Stomach (tissue), 9 donors: ENCODE data around the gene GOLGA6A. TPM values are rescaled to one million over a fixed set of nuclear protein-coding genes. Genes with fewer than 3 reads are reported as not detected.
"Not testable (repeated sequence)": the region's sequence is repeated elsewhere in the genome, so short reads cannot be mapped to it uniquely, and the experiment has no call there.

Experiments
- DNase-seq, 2 donors: peaks; one replicate each; pipeline versions ENCODE4 v3.0.0 to v3.0.0-alpha.2; 2013 to 2019
- H3K27ac ChIP-seq, 5 donors: fragments of 200-600 bp in 4 of 5; sonication (generic) in 4 of 5; one replicate each; pipeline ENCODE4 v1.5.1; 2013 to 2019; ENCODE audit warnings: mild to moderate bottlenecking in 1 of 5, moderate library complexity in 1 of 5
- H3K27me3 ChIP-seq, 3 donors: fragments of 200-600 bp; sonication (generic); one replicate each; pipeline ENCODE4 v1.5.1; 2017 to 2019; ENCODE audit warnings: mixed run types in 1 of 3
- H3K36me3 ChIP-seq, 4 donors: fragments of 200-600 bp; sonication (generic); 1 replicate in 3 of 4; 2 replicates in 1 of 4; pipeline ENCODE4 v1.5.1; 2016 to 2019
- H3K4me1 ChIP-seq, 4 donors: fragments of 200-600 bp; sonication (generic); one replicate each; pipeline ENCODE4 v1.5.1; 2016 to 2019
- H3K4me3 ChIP-seq, 4 donors: fragments of 200-600 bp; sonication (generic) in 3 of 4; one replicate each; pipeline ENCODE4 v1.5.1; 2016 to 2019; ENCODE audit warnings: mild to moderate bottlenecking in 1 of 4
- H3K9me3 ChIP-seq, 4 donors: fragments of 200-600 bp; sonication (generic); one replicate each; pipeline ENCODE4 v1.5.1; 2016 to 2019
- CTCF ChIP-seq, 7 experiments: fragments of 450-650 bp in 4 of 7; fragments of 200-600 bp in 3 of 7; sonication (generic) in 3 of 7; IDR thresholded peaks; one replicate each; pipeline ENCODE4 v1.5.1; 2016 to 2019; ENCODE audit warnings: antibody characterized with exemption in 7 of 7, control low read depth in 2 of 7, mild to moderate bottlenecking in 1 of 7
- EP300 ChIP-seq: sonication (generic); formaldehyde crosslinking; IDR thresholded peaks from one replicate; pipeline ENCODE4 v1.6.1; 2017; ENCODE audit warnings: antibody characterized with exemption
- POLR2A ChIP-seq, 4 donors: fragments of 450-650 bp; IDR thresholded peaks; one replicate each; pipeline ENCODE4 v1.6.1; 2016; ENCODE audit warnings: antibody characterized with exemption in 4 of 4, control low read depth in 2 of 4, mild to moderate bottlenecking in 1 of 4, moderate library complexity in 1 of 4
- POLR2AphosphoS5 ChIP-seq, 3 donors: sonication (generic); formaldehyde crosslinking; IDR thresholded peaks; one replicate each; pipeline ENCODE4 v1.6.1; 2016; ENCODE audit warnings: antibody characterized with exemption in 3 of 3
- WGBS, 5 donors: extraction: QIAGEN DNeasy Blood & Tissue Kit in 3 of 5; methylation state at CpG; one replicate each; pipeline versions ENCODE4 v1.1.5 to v1.1.7; 2013 to 2018; 5-methylcytosine and 5-hydroxymethylcytosine counted together
- intact Hi-C: fragments of 100-400 bp; cut with DNase I; formaldehyde crosslinking; loops from one replicate; pipeline ENCODE4 v1.15.1; 2023; ENCODE audit warnings: low total_unique reads
- polyA plus RNA-seq, 3 donors: library from polyadenylated mRNA; stranded (reverse); fragments of 200-250 nt; gene quantifications; one replicate each; pipeline ENCODE4 v1.2.3, GENCODE V29; 2013
- total RNA-seq, 5 donors: library from RNA; depleted of rRNA; stranded (reverse); fragments of >200 nt; gene quantifications; one replicate each; pipeline versions ENCODE4 v1.1.0 to v1.2.3, GENCODE V29; 2014 to 2016
- donor health status: healthy with polysubstance abuse.
- donor health status: Bipolar disorder and iron deficiency.
- donor health status: healthy.

Gene GOLGA6A
- total and polyA plus RNA-seq, 8 donors: 1.1 TPM; not detected in 7

- Histone ChIP-seq H3K4me1 (peaks cover 16 to 34% (median 25%) of the 10 kb centered on the region in 4 donors), H3K27me3 (no peaks in the 10 kb centered on the region), H3K27ac (no peak overlapping the region), H3K36me3 (no peaks in the 10 kb centered on the region), H3K9me3 (no peaks in the 10 kb centered on the region), H3K4me3 (no peak overlapping the region)
- WGBS, 5 donors: 87 to 96% (median 94%) methylated on average over 2 of the region's 2 CpGs
- intact Hi-C loops: no loop called here
- no peak for TF ChIP-seq POLR2A (IDR thresholded peaks at IDR 0.05)
- no peak for TF ChIP-seq POLR2AphosphoS5 (IDR thresholded peaks at IDR 0.05)
- TF ChIP-seq EP300: no peak
- TF ChIP-seq CTCF (IDR thresholded peaks at IDR 0.05): no peak
- no peak for DNase-seq
Measured at GRCh38 chr15:74055804-74056203, 26.5 kb downstream of the GOLGA6A start.

GRCh38 chr15:74053941-74054529 is 28.3 kb downstream of the GOLGA6A start:
- Histone ChIP-seq H3K4me1 (peaks cover 20 to 41% (median 29%) of the 10 kb centered on the region in 4 donors), H3K36me3 (no peaks in the 10 kb centered on the region), H3K27me3 (no peaks in the 10 kb centered on the region), H3K27ac (peak overlapping the region in 1 of 5 donors; percentile 62), H3K9me3 (no peaks in the 10 kb centered on the region), H3K4me3 (no peak overlapping the region)
- DNase-seq: peak; percentile 71 to 89
- WGBS, 5 donors: 4 to 8% (median 6%) methylated on average over 16 to 17 of the region's 17 CpGs
- intact Hi-C loops: no loop called here
- TF ChIP-seq EP300: no peak
- TF ChIP-seq POLR2A (IDR thresholded peaks at IDR 0.05): no peak
- TF ChIP-seq CTCF (IDR thresholded peaks at IDR 0.05): peak in 4 of 7 experiments; percentile 30 to 84 (median 72)
- TF ChIP-seq POLR2AphosphoS5 (IDR thresholded peaks at IDR 0.05): no peak

- H3K9me3 ChIP-seq: no peaks in the 10 kb centered on the region
- intact Hi-C loops: no loop called here
- H3K27ac ChIP-seq: peak overlapping the region in 1 of 5 donors; percentile 62
- no peaks in the 10 kb centered on the region for H3K27me3 ChIP-seq
- no peaks in the 10 kb centered on the region for H3K36me3 ChIP-seq
- WGBS, 5 donors: 76 to 83% (median 82%) methylated on average over 15 of the region's 15 CpGs
- TF ChIP-seq CTCF (IDR thresholded peaks at IDR 0.05) (no peak), EP300 (no peak), POLR2A (IDR thresholded peaks at IDR 0.05) (no peak), POLR2AphosphoS5 (IDR thresholded peaks at IDR 0.05) (no peak)
- peaks cover 20 to 46% (median 31%) of the 10 kb centered on the region in 4 donors for H3K4me1 ChIP-seq
- H3K4me3 ChIP-seq: no peak overlapping the region
- DNase-seq: peak in 1 of 2 donors; percentile 5
Measured at GRCh38 chr15:74053517-74053916, 28.8 kb downstream of the GOLGA6A start.

- DNase-seq, intact Hi-C loops, H3K9me3 ChIP-seq, H3K27me3 ChIP-seq, H3K4me3 ChIP-seq, H3K36me3 ChIP-seq: not testable (repeated sequence)
- H3K27ac ChIP-seq: peak overlapping the region; percentile 24 to 84 (median 74)
- H3K4me1 ChIP-seq: peaks cover 28 to 52% (median 40%) of the 10 kb centered on the region in 4 donors
- 87 to 93% (median 90%) methylated on average over 23 to 42 of the region's 42 CpGs for WGBS, 5 donors
Measured at GRCh38 chr15:74052271-74053260, 29.8 kb downstream of the GOLGA6A start.
